DND-41 (cell line): ENCODE results near the gene PCSK2.

Experiments
- ATAC-seq: fragments of 200-7000 bp; cut with Tn5 transposase; 3 replicates; pipeline ENCODE4 v1.9.1; 2021; ENCODE audit warnings: low read depth; ENCODE audit not compliant: insufficient read depth
- DNase-seq: peaks from one replicate; pipeline ENCODE4 v3.0.0-alpha.2; 2020
- H2AFZ ChIP-seq: 2 replicates; pipeline ENCODE4 v1.6.0; 2012; ENCODE audit warnings: low read depth, low read length
- H3K27ac ChIP-seq: 2 replicates; pipeline ENCODE4 v1.5.1; 2012; ENCODE audit warnings: low read length, inconsistent platforms
- H3K27me3 ChIP-seq: fragments of 200-600 bp; sonication (generic); 2 replicates; pipeline ENCODE4 v1.6.0; 2012; ENCODE audit warnings: low read length, mild to moderate bottlenecking, inconsistent platforms; ENCODE audit not compliant: insufficient read depth, poor library complexity
- H3K36me3 ChIP-seq: 2 replicates; pipeline ENCODE4 v1.5.1; 2012; ENCODE audit warnings: low read length, inconsistent platforms; ENCODE audit not compliant: insufficient read depth
- H3K4me1 ChIP-seq: 2 replicates; pipeline ENCODE4 v1.5.1; 2012; ENCODE audit warnings: mild to moderate bottlenecking, low read length; ENCODE audit not compliant: insufficient read depth
- H3K4me2 ChIP-seq: 2 replicates; pipeline ENCODE4 v1.6.0; 2012; ENCODE audit warnings: mild to moderate bottlenecking, moderate library complexity, low read length, inconsistent platforms; ENCODE audit not compliant: insufficient read depth
- H3K4me3 ChIP-seq, 2 experiments: fragments of 200-600 bp in 1 of 2; shearing (Covaris generic) in 1 of 2; 2 replicates each; pipeline ENCODE4 v1.5.1; 2012 to 2016; ENCODE audit warnings: inconsistent platforms in 2 of 2, low read length in 2 of 2, mild to moderate bottlenecking in 2 of 2, low read depth in 1 of 2, moderate library complexity in 1 of 2
- H3K79me2 ChIP-seq: 2 replicates; pipeline ENCODE4 v1.6.0; 2012; ENCODE audit warnings: low read length, inconsistent platforms; ENCODE audit not compliant: insufficient read depth
- H3K9ac ChIP-seq: 2 replicates; pipeline ENCODE4 v1.6.0; 2012; ENCODE audit warnings: low read depth, mild to moderate bottlenecking, inconsistent platforms, low read length, moderate library complexity
- H3K9me3 ChIP-seq: 2 replicates; pipeline ENCODE4 v1.5.1; 2012; ENCODE audit warnings: low read length, moderate library complexity, mild to moderate bottlenecking, inconsistent platforms; ENCODE audit not compliant: insufficient read depth, severe bottlenecking
- H4K20me1 ChIP-seq: 2 replicates; pipeline ENCODE4 v1.6.0; 2012; ENCODE audit warnings: low read length; ENCODE audit not compliant: insufficient read depth
- CTCF ChIP-seq: IDR thresholded peaks from 2 replicates; pipeline ENCODE4 v1.5.1; 2012; ENCODE audit warnings: borderline replicate concordance, low read length, moderate library complexity, mild to moderate bottlenecking; ENCODE audit not compliant: poor library complexity, severe bottlenecking; ENCODE audit errors: extremely low read depth
- EZH2 ChIP-seq: IDR thresholded peaks from 3 replicates; pipeline ENCODE4 v1.6.1; 2012; ENCODE audit warnings: borderline replicate concordance, low read depth, mild to moderate bottlenecking, moderate library complexity, low read length, inconsistent platforms; ENCODE audit not compliant: severe bottlenecking

Gene PCSK2

DNA sequence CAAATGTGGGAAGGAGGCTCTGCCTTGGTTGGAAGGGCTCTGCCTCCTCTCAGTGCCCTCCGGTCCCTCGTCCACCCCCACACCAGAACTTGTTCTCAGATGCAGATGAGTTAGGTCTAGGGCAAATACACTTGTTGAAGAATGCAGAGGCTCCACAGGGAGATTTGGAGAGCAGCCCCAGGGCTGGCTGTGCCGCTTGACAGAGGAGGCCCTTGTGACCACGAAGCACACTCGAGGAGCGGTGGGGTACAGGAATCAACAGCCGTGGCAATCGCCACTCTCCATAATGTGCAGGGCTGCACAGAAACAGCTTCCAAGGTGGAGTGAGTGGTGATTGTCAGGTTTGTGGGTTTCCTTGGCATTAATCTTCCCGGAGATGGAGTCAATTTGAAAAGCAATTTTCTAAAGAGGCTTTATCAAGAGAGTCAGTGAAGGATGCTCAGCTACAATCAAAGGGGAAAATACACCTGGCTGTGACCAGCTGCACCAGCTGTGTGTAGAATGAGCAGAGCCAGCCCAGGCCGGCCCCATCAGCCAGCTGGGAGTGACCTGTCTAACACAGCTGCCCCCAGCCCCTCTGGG is 244.9 kb downstream of the PCSK2 start:
- no peak overlapping the region for H3K27ac ChIP-seq
- ATAC-seq, result no peak
- no peaks in the 10 kb centered on the region for H3K79me2 ChIP-seq
- H3K4me3 ChIP-seq, result no peak overlapping the region
- H3K9ac ChIP-seq, result no peak overlapping the region
- no peak overlapping the region for H3K4me2 ChIP-seq
- no peaks in the 10 kb centered on the region for H3K27me3 ChIP-seq
- H2AFZ ChIP-seq, result no peak overlapping the region
- no peaks in the 10 kb centered on the region for H4K20me1 ChIP-seq
- H3K4me1 ChIP-seq, result no peaks in the 10 kb centered on the region
- TF ChIP-seq CTCF (no peak), EZH2 (no peak)
- DNase-seq, result no peak
- peaks cover 2% of the 10 kb centered on the region for H3K9me3 ChIP-seq
- H3K36me3 ChIP-seq, result no peaks in the 10 kb centered on the region

DNA sequence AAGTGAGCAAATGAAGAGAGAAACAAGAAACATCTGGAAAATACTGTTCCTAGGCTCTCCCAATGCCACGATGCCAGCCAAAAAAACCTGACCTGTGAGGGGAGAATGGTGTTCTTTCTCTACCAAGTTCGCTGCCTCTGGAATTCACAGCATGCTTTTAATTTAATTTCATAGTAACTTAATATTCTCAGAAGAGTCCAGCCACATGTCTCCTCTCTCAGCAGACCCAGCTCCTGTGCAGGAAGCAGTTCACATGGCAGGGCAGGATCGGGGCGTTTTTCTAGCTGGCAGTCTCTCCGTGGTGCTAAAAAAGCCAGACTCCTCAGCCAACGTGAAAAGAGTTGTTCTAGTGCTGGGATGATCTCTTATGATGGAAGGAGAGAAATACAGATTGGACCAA is 246.8 kb downstream of the PCSK2 start:
- Histone ChIP-seq H3K9ac (no peak overlapping the region), H3K4me3 (no peak overlapping the region), H3K27ac (no peak overlapping the region), H3K4me1 (no peaks in the 10 kb centered on the region), H3K36me3 (no peaks in the 10 kb centered on the region), H3K79me2 (no peaks in the 10 kb centered on the region), H3K27me3 (no peaks in the 10 kb centered on the region), H2AFZ (no peak overlapping the region), H3K4me2 (no peak overlapping the region), H3K9me3 (peaks cover 2% of the 10 kb centered on the region), H4K20me1 (no peaks in the 10 kb centered on the region)
- DNase-seq (no peak), ATAC-seq (no peak)
- no peak for TF ChIP-seq EZH2
- no peak for TF ChIP-seq CTCF

DNA sequence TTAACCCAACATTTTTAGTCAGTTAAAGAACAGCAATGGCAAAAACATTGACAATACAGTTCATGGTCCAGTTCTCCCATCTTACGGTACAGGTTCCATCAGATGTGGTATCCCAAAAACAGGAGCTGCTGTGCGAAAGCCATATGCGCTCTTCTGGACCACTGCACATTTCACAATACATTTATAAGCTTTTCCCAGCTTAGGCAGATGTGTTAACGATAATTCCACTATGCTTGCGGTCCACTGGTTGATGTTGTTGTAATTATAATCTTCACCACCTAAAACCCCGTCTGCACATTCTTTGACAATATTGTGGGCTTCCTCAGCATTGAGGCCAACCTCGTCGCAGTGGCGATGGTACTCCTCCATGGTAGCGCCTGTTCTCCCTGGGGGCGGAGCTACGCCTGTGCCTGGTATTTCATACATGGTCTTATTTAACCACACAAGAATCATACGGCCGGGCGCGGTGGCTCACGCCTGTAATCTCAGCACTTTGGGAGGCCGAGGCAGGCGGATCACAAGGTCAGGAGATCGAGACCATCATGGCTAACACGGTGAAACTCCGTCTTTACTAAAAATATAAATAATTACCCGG is 252.3 kb downstream of the PCSK2 start:
- H3K79me2 ChIP-seq, result no peaks in the 10 kb centered on the region
- H3K9ac ChIP-seq, result no peak overlapping the region
- TF ChIP-seq EZH2 (no peak), CTCF (no peak)
- DNase-seq (no peak), ATAC-seq (no peak)
- H3K27me3 ChIP-seq, result no peaks in the 10 kb centered on the region
- H3K4me1 ChIP-seq, result no peaks in the 10 kb centered on the region
- H3K9me3 ChIP-seq, result no peaks in the 10 kb centered on the region
- H3K36me3 ChIP-seq, result no peaks in the 10 kb centered on the region
- no peaks in the 10 kb centered on the region for H4K20me1 ChIP-seq
- H3K4me2 ChIP-seq, result no peak overlapping the region
- H3K4me3 ChIP-seq, result no peak overlapping the region
- H3K27ac ChIP-seq, result no peak overlapping the region
- no peak overlapping the region for H2AFZ ChIP-seq

GRCh38 chr20:17480696-17481095 is 253.9 kb downstream of the PCSK2 start:
- H3K4me1 ChIP-seq, result no peaks in the 10 kb centered on the region

More at GRCh38 chr20:17480696-17481095, 253.9 kb downstream of the PCSK2 start:
- Histone ChIP-seq H3K4me3 (no peak overlapping the region), H3K9me3 (no peaks in the 10 kb centered on the region), H3K36me3 (no peaks in the 10 kb centered on the region), H3K27ac (no peak overlapping the region), H2AFZ (no peak overlapping the region), H3K27me3 (peaks cover 3% of the 10 kb centered on the region), H3K9ac (no peak overlapping the region), H3K4me2 (no peak overlapping the region), H3K79me2 (no peaks in the 10 kb centered on the region), H4K20me1 (no peaks in the 10 kb centered on the region)
- DNase-seq, result no peak
- TF ChIP-seq EZH2, result no peak
- no peak for TF ChIP-seq CTCF
- ATAC-seq, result no peak
